ENCODE measurements around the gene PJVK.
"Not testable (repeated sequence)": the region's sequence is repeated elsewhere in the genome, so short reads cannot be mapped to it uniquely, and the experiment has no call there.

Gene PJVK

DNA sequence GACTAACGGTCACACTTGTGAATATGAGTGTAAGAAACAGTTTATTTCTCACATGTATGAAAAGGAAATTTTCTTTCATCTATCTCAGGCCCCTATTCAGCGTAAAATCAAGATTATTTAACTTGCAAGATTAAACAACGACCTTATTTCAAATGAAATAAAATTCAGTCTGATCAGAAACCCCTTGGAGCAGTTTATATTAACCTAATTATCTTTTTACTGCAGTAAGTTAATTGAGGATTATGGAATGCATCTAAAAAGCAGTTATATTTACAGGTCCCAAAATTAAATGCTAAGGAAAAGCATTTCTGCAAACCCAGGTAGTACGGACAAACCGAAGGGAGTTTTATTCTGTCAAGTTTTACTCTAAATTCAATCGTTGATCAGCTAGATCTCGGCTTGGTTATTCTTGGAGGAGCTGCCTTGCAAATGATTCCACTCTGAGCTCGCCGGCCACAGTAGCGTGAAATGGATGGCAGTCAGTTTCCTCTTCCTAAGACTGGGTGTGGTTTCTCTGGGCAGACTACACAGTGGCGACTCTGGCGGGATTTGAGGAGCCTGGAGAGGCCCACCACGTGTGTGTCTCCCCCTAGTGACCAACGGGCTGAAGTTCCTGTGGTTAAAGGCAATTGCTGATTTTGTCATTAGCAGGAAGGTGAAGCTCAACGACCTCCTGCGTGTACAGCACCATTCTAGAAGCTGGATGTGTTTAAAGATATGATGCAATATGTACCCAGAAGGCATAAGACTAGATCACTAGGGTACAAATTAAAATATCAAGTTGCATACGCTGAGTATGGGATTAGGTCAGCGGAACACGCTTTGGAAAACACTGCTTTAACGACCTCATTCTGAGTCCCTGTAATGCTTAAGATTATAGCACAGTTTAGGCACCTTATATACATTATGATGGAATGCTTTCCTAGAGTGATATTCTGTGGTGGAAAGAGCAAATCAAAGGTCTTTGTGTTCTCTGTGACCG, 36.6 kb upstream of the PJVK start:
- no peaks in the 10 kb centered on the region for H3K9me3 ChIP-seq (ENCODE audit: low read depth, low read length)
- H3K9ac ChIP-seq (ENCODE audit: insufficient read length), result peak overlapping the region; percentile 90
- H3K4me3 ChIP-seq, result peak overlapping the region; percentile 93
- peak overlapping the region; percentile 92 for H3K27ac ChIP-seq
- H3K36me3 ChIP-seq (ENCODE audit: insufficient read depth, low read length), result no peaks in the 10 kb centered on the region
- DNase-seq (ENCODE audit: low read depth, low spot score), result peak; percentile 88
- no peak for TF ChIP-seq FOXP2 (optimal IDR thresholded peaks at IDR 0.05; ENCODE audit: control extremely low read depth, extremely low read length, insufficient read depth)
- TF ChIP-seq POLR2AphosphoS5 (IDR thresholded peaks at IDR 0.05; ENCODE audit: borderline replicate concordance, low read depth, low read length), result peak; percentile 75; the same call in 1 of the 2 replicates

DNA sequence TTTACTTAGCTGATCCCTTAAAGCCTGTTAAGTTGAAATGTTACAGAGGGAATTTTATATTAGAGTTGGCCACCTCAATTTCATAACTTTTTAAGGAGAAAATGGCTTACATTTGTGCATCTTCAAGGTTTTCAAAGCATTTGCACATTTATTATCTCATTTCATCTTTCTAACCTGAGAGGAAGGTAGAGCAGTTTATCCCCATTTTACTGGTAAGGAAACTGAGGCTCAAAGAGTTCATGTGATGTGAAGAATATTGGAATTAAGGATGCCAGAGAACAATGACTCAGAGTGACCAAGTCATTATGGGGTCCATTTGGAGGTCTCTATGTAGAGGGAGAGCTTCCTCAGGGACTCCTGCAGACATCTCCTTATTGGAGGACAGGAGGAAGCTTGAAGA, 35.2 kb upstream of the PJVK start:
- TF ChIP-seq FOXP2 (optimal IDR thresholded peaks at IDR 0.05; ENCODE audit: control extremely low read depth, extremely low read length, insufficient read depth) (no peak), EZH2 (IDR thresholded peaks at IDR 0.05) (no peak)
- no peaks in the 10 kb centered on the region for H3K36me3 ChIP-seq (ENCODE audit: insufficient read depth, low read length)
- H3K4me3 ChIP-seq, result no peak overlapping the region
- H3K9me3 ChIP-seq (ENCODE audit: low read depth, low read length), result no peaks in the 10 kb centered on the region
- no peak for DNase-seq (ENCODE audit: low read depth, low spot score)
- H3K27ac ChIP-seq, result 0 out of 2 replicates have a peak overlapping the region, but pooled peaks have one; percentile 7
- no peak overlapping the region for H3K9ac ChIP-seq (ENCODE audit: insufficient read length)

DNA sequence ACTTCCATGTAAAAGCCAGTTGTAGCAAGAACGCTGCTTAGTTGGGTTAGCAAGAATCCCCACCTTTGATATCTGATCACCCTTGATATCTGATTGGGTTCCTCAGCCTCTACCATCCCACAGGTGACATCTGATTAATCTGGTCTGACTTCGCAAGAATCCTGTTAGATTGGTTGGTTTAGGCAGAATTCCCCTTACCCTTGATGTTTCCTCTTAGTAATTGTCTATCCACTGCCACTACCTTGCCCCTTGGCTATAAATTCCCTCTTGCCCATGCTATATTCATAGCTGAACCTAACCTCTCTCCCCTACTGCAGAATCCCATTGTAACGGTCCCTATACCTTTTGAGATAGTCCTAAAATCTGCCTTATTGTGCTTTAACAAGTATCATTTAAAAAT, 33.3 kb upstream of the PJVK start:
- no peak overlapping the region for H3K27ac ChIP-seq
- TF ChIP-seq EZH2 (IDR thresholded peaks at IDR 0.05) (no peak), FOXP2 (optimal IDR thresholded peaks at IDR 0.05; ENCODE audit: control extremely low read depth, extremely low read length, insufficient read depth) (no peak), POLR2AphosphoS5 (IDR thresholded peaks at IDR 0.05; ENCODE audit: borderline replicate concordance, low read depth, low read length) (no peak)
- H3K9me3 ChIP-seq (ENCODE audit: low read depth, low read length), result no peaks in the 10 kb centered on the region
- no peak for DNase-seq (ENCODE audit: low read depth, low spot score)
- no peak overlapping the region for H3K9ac ChIP-seq (ENCODE audit: insufficient read length)
- no peak overlapping the region for H3K4me3 ChIP-seq
- no peaks in the 10 kb centered on the region for H3K36me3 ChIP-seq (ENCODE audit: insufficient read depth, low read length)

DNA sequence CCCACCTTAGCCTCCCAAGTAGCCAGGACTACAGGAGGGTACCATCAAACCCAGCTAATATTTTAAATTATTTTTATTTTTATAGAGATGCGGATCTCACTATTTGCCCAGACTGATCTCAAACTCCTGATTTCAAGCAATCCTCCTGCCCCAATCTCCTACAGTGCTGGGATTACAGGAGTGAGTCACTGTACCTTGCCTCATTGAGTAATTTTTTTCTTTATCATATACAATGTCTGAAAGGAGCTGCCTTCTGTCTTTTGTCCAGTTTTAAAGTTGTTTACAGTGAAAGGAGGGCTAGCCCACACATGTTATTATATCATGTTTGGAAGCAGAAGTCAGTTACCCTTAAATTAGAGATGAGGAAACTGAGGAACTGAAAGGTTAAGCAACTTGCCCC, 32.8 kb upstream of the PJVK start:
- Histone ChIP-seq H3K4me3 (no peak overlapping the region), H3K27ac (no peak overlapping the region), H3K9me3 (ENCODE audit: low read depth, low read length) (no peaks in the 10 kb centered on the region), H3K9ac (ENCODE audit: insufficient read length) (no peak overlapping the region), H3K36me3 (ENCODE audit: insufficient read depth, low read length) (no peaks in the 10 kb centered on the region)
- DNase-seq (ENCODE audit: low read depth, low spot score), result no peak
- no peak for TF ChIP-seq POLR2AphosphoS5 (IDR thresholded peaks at IDR 0.05; ENCODE audit: borderline replicate concordance, low read depth, low read length)
- TF ChIP-seq EZH2 (IDR thresholded peaks at IDR 0.05), result no peak
- no peak for TF ChIP-seq FOXP2 (optimal IDR thresholded peaks at IDR 0.05; ENCODE audit: control extremely low read depth, extremely low read length, insufficient read depth)

DNA sequence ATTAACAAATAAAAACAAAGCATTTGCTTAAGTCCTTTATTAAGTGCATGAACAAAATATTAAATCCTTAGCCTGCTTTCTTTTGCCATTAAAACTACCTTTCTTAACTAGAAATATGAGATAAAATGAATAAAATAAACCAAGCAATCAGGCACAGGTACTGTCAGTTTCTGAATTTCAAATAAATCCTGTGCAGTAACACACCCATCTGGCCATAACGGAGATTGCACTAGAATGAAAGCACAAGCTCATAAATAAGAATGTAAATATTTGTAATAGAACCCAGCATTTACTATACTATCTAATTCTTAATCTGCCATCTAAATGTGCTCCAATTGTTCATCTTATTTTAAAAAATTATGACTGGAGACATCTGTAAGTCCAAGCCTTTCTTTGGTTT, 32.1 kb upstream of the PJVK start:
- TF ChIP-seq POLR2AphosphoS5 (IDR thresholded peaks at IDR 0.05; ENCODE audit: borderline replicate concordance, low read depth, low read length) (no peak), EZH2 (IDR thresholded peaks at IDR 0.05) (no peak)
- no peak overlapping the region for H3K9ac ChIP-seq (ENCODE audit: insufficient read length)
- no peak overlapping the region for H3K27ac ChIP-seq
- no peak overlapping the region for H3K4me3 ChIP-seq
- no peaks in the 10 kb centered on the region for H3K36me3 ChIP-seq (ENCODE audit: insufficient read depth, low read length)
- no peak for DNase-seq (ENCODE audit: low read depth, low spot score)
- no peaks in the 10 kb centered on the region for H3K9me3 ChIP-seq (ENCODE audit: low read depth, low read length)

DNA sequence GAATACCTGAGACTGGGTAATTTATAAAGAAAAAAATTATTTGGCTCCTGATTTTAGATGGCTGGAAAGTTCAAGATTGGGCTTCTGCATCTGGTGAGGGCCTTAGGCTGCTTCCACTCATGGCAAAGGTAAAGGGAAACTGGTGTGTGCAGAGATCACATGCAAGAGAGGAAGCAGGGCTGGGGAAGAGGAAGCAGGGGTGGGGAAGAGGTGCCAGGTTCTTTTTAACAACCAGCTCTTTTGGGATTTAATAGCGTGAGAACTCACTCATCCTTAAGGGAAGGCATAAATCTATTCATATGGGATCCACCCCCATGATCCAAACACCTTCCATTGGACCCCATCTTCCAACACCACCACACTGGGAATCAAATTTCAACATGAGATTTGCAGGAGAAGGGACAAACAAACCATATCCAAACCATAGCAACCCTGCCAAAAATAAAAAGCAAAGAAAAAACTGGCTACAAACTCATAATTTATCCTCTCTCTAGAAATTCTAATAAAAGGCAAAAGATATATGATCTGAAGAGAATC, 30.6 kb upstream of the PJVK start:
- no peak overlapping the region for H3K9ac ChIP-seq (ENCODE audit: insufficient read length)
- H3K27ac ChIP-seq, result no peak overlapping the region
- no peaks in the 10 kb centered on the region for H3K9me3 ChIP-seq (ENCODE audit: low read depth, low read length)
- no peaks in the 10 kb centered on the region for H3K36me3 ChIP-seq (ENCODE audit: insufficient read depth, low read length)
- no peak for DNase-seq (ENCODE audit: low read depth, low spot score)
- H3K4me3 ChIP-seq, result no peak overlapping the region
- TF ChIP-seq FOXP2 (optimal IDR thresholded peaks at IDR 0.05; ENCODE audit: control extremely low read depth, extremely low read length, insufficient read depth) (no peak), POLR2AphosphoS5 (IDR thresholded peaks at IDR 0.05; ENCODE audit: borderline replicate concordance, low read depth, low read length) (no peak), EZH2 (IDR thresholded peaks at IDR 0.05) (no peak)

DNA sequence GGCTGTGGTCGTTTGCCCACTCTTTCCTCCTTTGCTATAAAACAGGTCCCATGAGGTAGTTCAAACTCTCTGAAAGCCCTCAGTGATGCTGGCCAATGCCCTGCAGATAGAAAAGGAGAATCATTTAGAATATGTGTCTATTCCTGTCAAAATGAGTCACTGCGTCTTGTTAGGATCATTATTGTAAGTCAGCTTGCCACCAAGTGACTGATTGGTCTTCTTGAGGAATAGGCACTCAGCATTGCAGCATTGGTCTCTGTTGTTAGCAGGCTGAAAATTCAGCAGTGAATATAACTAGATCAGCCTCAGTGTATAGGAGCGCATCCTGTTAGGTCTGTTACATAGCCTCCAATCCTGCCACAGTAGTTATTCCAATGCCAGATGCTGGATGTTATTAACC, 29.1 kb upstream of the PJVK start:
- DNase-seq (ENCODE audit: low read depth, low spot score), result no peak
- H3K4me3 ChIP-seq, result no peak overlapping the region
- H3K36me3 ChIP-seq (ENCODE audit: insufficient read depth, low read length), result peaks cover 11% of the 10 kb centered on the region
- no peak overlapping the region for H3K27ac ChIP-seq
- H3K9ac ChIP-seq (ENCODE audit: insufficient read length), result no peak overlapping the region
- no peaks in the 10 kb centered on the region for H3K9me3 ChIP-seq (ENCODE audit: low read depth, low read length)
- no peak for TF ChIP-seq FOXP2 (optimal IDR thresholded peaks at IDR 0.05; ENCODE audit: control extremely low read depth, extremely low read length, insufficient read depth)
- no peak for TF ChIP-seq POLR2AphosphoS5 (IDR thresholded peaks at IDR 0.05; ENCODE audit: borderline replicate concordance, low read depth, low read length)
- no peak for TF ChIP-seq EZH2 (IDR thresholded peaks at IDR 0.05)

DNA sequence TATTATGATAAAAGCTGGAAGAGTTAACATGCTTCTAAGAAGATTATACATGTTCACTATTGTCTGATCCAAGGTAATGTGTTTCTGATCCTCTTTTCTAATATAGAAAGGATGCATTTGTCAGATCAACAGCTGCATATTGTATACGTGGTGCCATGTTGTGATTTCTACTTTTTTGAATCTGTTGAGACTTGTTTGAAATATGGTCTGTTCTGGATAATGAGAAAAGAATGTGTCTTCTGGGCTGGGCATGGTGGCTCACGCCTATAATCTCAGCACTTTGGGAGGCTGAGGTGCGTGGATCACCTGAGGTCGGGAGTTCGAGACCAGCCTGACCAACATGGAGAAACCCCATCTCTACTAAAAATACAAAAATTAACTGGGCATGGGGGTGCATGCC, 27.4 kb upstream of the PJVK start:
- not testable (repeated sequence) for H3K9ac ChIP-seq (ENCODE audit: insufficient read length); DNase-seq (ENCODE audit: low read depth, low spot score); H3K27ac ChIP-seq; H3K9me3 ChIP-seq (ENCODE audit: low read depth, low read length); H3K4me3 ChIP-seq
- H3K36me3 ChIP-seq (ENCODE audit: insufficient read depth, low read length), result peaks cover 25% of the 10 kb centered on the region

Measured in SK-N-MC (cell line).